ENCODE results near the gene CCDC60.
A peak's percentile ranks its signal among the peaks of the same experiment; 100 is the strongest.

Gene CCDC60

GRCh38 chr12:119574255-119574654 lies 239.7 kb downstream of the CCDC60 start:
- TF ChIP-seq CTCF (conservative IDR thresholded peaks at IDR 0.05; ENCODE audit: low read depth, low read length), result no peak
- H3K4me3 ChIP-seq (ENCODE audit: low read length), result no peak overlapping the region
- no peak for DNase-seq (ENCODE audit: low read depth)

GRCh38 chr12:119576118-119576810 lies 241.7 kb downstream of the CCDC60 start:
- TF ChIP-seq CTCF (conservative IDR thresholded peaks at IDR 0.05; ENCODE audit: low read depth, low read length), result no peak
- H3K4me3 ChIP-seq (ENCODE audit: low read length), result no peak overlapping the region
- DNase-seq (ENCODE audit: low read depth), result no peak

- H3K4me3 ChIP-seq (ENCODE audit: low read length), result no peak overlapping the region
- no peak for DNase-seq (ENCODE audit: low read depth)
- TF ChIP-seq CTCF (conservative IDR thresholded peaks at IDR 0.05; ENCODE audit: low read depth, low read length), result no peak
Observed at GRCh38 chr12:119576915-119577314, 242.4 kb downstream of the CCDC60 start.

GRCh38 chr12:119578112-119578511 lies 243.6 kb downstream of the CCDC60 start:
- peak; percentile 33 for DNase-seq (ENCODE audit: low read depth)
- TF ChIP-seq CTCF (conservative IDR thresholded peaks at IDR 0.05; ENCODE audit: low read depth, low read length), result no peak
- no peak overlapping the region for H3K4me3 ChIP-seq (ENCODE audit: low read length)

- TF ChIP-seq CTCF (conservative IDR thresholded peaks at IDR 0.05; ENCODE audit: low read depth, low read length), result no peak
- no peak overlapping the region for H3K4me3 ChIP-seq (ENCODE audit: low read length)
- no peak for DNase-seq (ENCODE audit: low read depth)
Observed at GRCh38 chr12:119589097-119589496, 254.6 kb downstream of the CCDC60 start.

- no peak overlapping the region for H3K4me3 ChIP-seq (ENCODE audit: low read length)
- TF ChIP-seq CTCF (conservative IDR thresholded peaks at IDR 0.05; ENCODE audit: low read depth, low read length), result no peak
- DNase-seq (ENCODE audit: low read depth), result no peak
Observed at GRCh38 chr12:119589634-119590033, 255.1 kb downstream of the CCDC60 start.
